Skin epidermis (tissue), 12 donors: ENCODE results near the gene ASCL5.

Source experiments
- H3K27ac ChIP-seq, 21 experiments: fragments of 200-600 bp; sonication (generic) in 11 of 21; one replicate each; pipeline ENCODE4 v1.5.0; 2020; ENCODE audit warnings: mild to moderate bottlenecking in 3 of 21, inconsistent platforms in 2 of 21, moderate library complexity in 2 of 21
- H3K4me3 ChIP-seq, 7 experiments: fragments of 200-600 bp; sonication (generic) in 2 of 7; one replicate each; pipeline ENCODE4 v1.5.0; 2020; ENCODE audit warnings: inconsistent platforms in 2 of 7, mild to moderate bottlenecking in 2 of 7, moderate library complexity in 1 of 7

ASCL5 gene

GRCh38 chr1:201154389-201155165 is 27.6 kb upstream of the ASCL5 start, which contains the start of gene TMEM9:
Gene TMEM9, minus strand, starts transcription at chr1:201154474. Its CDS starts 551 bp downstream, at chr1:201153923.
- Histone ChIP-seq H3K4me3 (peak within 1 kb of the TSS; percentile 57 to 96 (median 79)), H3K27ac (peak within 1 kb of the TSS in 20 of 21 experiments; percentile 9 to 92 (median 75))

- peak overlapping the region in 20 of 21 experiments; percentile 9 to 92 (median 75) for H3K27ac ChIP-seq
- peak overlapping the region; percentile 57 to 96 (median 79) for H3K4me3 ChIP-seq
Measured at GRCh38 chr1:201153474-201154388, 26.7 kb upstream of the ASCL5 start.

GRCh38 chr1:201149400-201149799 is 22.4 kb upstream of the ASCL5 start:
- Histone ChIP-seq H3K27ac (no peak overlapping the region), H3K4me3 (no peak overlapping the region)

GRCh38 chr1:201147396-201148015 is 20.5 kb upstream of the ASCL5 start:
- H3K27ac ChIP-seq, result no peak overlapping the region

GRCh38 chr1:201146626-201147390 is 19.8 kb upstream of the ASCL5 start:
- Histone ChIP-seq H3K27ac (no peak overlapping the region), H3K4me3 (no peak overlapping the region)

More at GRCh38 chr1:201147396-201148015, 20.5 kb upstream of the ASCL5 start:
- no peak overlapping the region for H3K4me3 ChIP-seq

GRCh38 chr1:201145816-201146215 is 18.8 kb upstream of the ASCL5 start:
- Histone ChIP-seq H3K4me3 (no peak overlapping the region), H3K27ac (no peak overlapping the region)

DNA sequence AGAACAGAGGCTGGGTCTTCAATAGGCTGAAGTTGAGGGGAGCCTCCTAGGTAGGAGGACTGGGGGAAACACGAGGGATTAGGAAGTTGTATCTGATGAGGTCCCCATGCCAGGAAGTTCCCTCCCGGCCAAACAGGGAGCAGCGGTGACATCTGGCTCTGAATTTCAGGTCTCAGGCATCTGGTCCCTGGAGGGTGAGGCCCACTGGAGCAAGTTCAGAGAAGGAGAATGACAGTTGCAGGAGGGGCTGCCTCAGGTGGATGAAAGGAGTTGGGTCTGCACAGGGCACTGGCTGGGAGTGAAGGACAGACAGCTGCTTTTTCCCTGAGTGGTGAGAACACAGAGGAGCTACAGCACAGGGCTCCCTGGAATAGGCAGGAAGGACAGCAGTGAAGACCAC is 18.1 kb upstream of the ASCL5 start:
- no peak overlapping the region for H3K4me3 ChIP-seq
- no peak overlapping the region for H3K27ac ChIP-seq

DNA sequence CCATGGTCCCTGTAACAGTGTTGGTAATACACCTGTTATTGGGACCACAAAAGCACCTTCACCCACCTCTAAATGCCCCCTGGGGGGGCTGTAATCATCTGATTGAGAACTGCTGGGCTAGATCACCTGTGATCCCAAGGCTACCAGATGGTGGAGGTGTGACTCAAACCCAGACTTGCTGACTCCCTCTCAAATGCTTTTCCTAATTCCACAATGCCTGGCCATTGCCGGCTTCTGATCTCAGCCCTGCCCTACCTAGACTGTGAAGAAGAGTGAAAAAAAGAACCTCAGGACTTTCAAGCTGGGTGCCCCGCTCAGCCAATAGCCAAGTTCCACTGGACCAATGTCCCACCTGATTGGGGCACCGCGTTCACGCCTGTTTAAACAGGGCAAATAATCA is 17.7 kb upstream of the ASCL5 start:
- Histone ChIP-seq H3K4me3 (no peak overlapping the region), H3K27ac (no peak overlapping the region)

DNA sequence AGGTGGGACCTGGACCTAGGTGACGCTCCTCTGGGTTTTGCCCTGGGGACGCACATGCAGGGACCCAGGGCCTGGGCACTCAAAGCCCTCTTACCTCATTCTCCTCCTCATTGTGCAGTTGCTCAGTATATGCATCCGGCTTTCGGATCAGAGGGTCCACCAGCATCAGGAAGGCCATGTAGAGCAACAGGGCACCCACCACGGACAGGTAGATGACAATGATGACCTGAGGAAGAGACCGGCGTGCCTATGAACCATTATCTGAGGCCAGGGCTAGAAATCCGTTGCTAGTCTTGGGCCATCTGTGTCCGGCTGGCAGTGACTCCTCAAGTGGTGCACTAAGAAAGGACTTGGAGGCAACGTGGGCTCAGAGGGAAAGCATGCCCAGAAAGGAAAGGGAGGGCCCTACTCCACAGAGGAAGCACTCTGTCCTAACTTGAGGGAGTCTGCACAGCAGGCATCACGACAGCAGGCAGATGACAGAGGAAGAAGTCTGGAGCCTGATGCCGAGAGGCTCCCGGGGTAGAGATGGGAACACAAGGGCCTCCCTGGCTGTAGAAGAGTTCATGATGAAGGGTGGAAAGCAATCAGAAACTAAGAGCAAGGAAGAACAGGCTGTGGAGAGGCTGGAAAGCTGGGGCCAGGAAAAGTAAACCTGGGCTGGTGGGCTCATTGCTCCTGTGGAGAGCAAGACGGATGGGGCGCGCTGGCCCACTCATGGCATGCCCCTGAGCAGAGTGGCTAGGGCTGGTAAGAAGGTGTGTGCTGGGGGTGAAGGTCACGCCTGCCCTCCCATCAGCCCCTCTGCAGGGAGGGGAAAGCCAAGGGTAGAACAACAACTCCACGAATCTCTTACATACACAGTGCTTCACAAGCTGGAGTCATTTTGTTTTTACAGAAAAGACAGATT is 17.0 kb upstream of the ASCL5 start:
- no peak overlapping the region for H3K4me3 ChIP-seq
- H3K27ac ChIP-seq, result peak overlapping the region in 1 of 21 experiments; percentile 16

- H3K27ac ChIP-seq, result peak overlapping the region in 1 of 21 experiments; percentile 16
Measured at GRCh38 chr1:201142849-201143725, 16.1 kb upstream of the ASCL5 start.

GRCh38 chr1:201142011-201142848 is 15.2 kb upstream of the ASCL5 start:
- Histone ChIP-seq H3K4me3 (no peak overlapping the region), H3K27ac (peak overlapping the region in 2 of 21 experiments; percentile 31 to 38)

More at GRCh38 chr1:201142849-201143725, 16.1 kb upstream of the ASCL5 start:
- H3K4me3 ChIP-seq, result no peak overlapping the region

- peak overlapping the region in 1 of 21 experiments; percentile 38 for H3K27ac ChIP-seq
- H3K4me3 ChIP-seq, result no peak overlapping the region
Measured at GRCh38 chr1:201141418-201141817, 14.4 kb upstream of the ASCL5 start.

DNA sequence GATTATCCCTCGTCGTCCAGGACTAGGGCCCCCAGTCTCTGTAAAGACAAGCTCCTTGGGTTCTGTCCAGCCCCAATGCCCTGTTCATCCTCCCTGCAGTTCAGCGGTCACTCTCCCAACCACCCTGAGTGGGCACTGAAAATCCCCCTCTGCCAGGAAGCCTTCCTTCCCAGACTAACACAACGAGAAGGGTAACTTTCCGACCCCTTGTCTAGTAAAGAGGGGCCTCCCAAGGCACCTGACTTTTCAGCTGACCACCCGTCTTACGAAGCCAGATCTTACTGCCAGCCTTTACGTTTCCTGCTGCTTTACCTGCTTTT is 13.9 kb upstream of the ASCL5 start:
- no peak overlapping the region for H3K27ac ChIP-seq
- no peak overlapping the region for H3K4me3 ChIP-seq

GRCh38 chr1:201140235-201140940 is 13.4 kb upstream of the ASCL5 start:
- no peak overlapping the region for H3K4me3 ChIP-seq
- H3K27ac ChIP-seq, result no peak overlapping the region

- no peak overlapping the region for H3K4me3 ChIP-seq
- no peak overlapping the region for H3K27ac ChIP-seq
Measured at GRCh38 chr1:201139756-201140155, 12.8 kb upstream of the ASCL5 start.

- Histone ChIP-seq H3K27ac (peak overlapping the region in 1 of 21 experiments; percentile 72), H3K4me3 (no peak overlapping the region)
Measured at GRCh38 chr1:201139306-201139705, 12.3 kb upstream of the ASCL5 start.
